HUES48 (cell line): Measurements from ENCODE around the gene DIRAS1.

ENCODE experiments used
- H3K27ac ChIP-seq: one replicate; pipeline ENCODE4 v1.7.0; 2013; ENCODE audit warnings: low read depth, low read length, inconsistent platforms
- H3K27me3 ChIP-seq: 2 replicates; pipeline ENCODE4 v1.6.1; 2013; ENCODE audit warnings: mild to moderate bottlenecking, low read length; ENCODE audit not compliant: control insufficient read depth, insufficient read depth
- H3K36me3 ChIP-seq: 2 replicates; pipeline ENCODE4 v1.6.1; 2013; ENCODE audit warnings: low read length; ENCODE audit not compliant: control insufficient read depth, insufficient read depth
- H3K4me1 ChIP-seq: 2 replicates; pipeline ENCODE4 v1.6.1; 2013; ENCODE audit warnings: mild to moderate bottlenecking, low read length; ENCODE audit not compliant: control insufficient read depth, insufficient read depth
- H3K4me3 ChIP-seq: 2 replicates; pipeline ENCODE4 v1.5.1; 2013; ENCODE audit warnings: mild to moderate bottlenecking, low read depth, low read length
- H3K9ac ChIP-seq: 2 replicates; pipeline ENCODE4 v1.6.1; 2013; ENCODE audit warnings: mild to moderate bottlenecking, low read depth, low read length, moderate library complexity
- H3K9me3 ChIP-seq: 2 replicates; pipeline ENCODE4 v1.6.1; 2013; ENCODE audit warnings: low read length; ENCODE audit not compliant: control insufficient read depth, insufficient read depth

Gene DIRAS1

DNA sequence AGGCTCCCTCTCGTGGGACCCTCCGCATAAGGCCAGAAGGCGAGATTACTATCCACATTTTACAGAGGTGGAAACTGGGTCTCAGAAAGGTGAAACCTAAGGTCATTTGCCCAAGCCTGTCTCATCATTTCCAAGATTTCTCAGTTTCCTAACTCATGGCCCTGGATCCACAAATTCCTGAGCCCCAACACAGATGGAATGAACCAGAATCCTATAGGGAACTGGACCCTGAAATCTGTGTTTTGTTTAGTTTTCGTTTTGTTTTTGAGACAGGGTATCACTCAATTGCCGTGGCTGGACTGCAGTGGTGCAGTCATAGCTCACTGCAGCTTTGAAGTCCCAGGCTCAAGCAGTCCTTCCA, 18.1 kb downstream of the DIRAS1 start:
- Histone ChIP-seq H3K9me3 (no peaks in the 10 kb centered on the region), H3K4me3 (no peak overlapping the region), H3K36me3 (no peaks in the 10 kb centered on the region), H3K27me3 (peaks cover 19% of the 10 kb centered on the region), H3K4me1 (peaks cover 12% of the 10 kb centered on the region), H3K9ac (no peak overlapping the region), H3K27ac (no peak overlapping the region)

DNA sequence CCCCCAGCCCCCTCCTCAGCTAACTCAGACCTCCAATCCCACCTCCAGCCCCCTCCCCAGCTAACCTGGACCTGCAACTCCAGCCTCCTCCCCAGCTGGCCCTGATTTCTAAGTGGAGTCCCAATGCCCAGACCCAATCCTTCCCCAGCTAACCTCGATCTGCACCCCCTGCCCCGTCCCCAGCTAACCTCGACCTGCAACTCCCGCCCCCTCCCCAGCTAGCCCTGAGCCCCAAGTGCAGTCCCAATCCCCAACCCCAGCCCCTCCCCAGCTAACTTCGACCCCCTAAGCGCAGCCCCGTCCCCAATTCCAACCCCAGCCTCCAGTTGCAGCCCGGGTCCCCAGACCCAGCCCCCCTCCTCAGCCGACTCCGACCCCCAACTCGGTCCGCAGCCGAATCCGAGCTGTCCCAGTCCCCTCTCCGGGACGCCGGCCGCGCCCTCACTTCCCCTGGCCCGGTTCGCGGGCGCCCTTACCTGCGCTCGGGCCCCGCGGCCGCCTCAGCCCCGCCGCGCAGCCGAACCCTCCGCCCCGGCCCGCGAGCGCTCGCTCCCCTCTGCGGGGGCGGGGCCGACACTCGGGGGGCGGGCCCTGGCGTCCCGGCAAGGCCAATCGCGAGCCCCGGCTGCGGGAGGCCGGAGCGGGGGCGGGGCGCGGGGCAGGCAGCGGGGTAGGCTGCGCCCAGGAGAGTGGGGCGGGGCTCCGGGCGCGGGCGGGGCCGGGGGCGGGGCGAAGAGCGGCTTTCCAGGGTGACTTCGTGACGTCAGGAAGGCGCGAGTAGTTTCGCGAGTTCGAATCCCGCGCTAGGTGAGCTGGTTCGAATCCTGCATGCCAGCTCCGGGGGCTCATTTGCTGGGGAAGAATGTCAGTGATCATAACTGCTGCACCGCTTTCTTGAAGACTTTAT, 18.7 kb downstream of the DIRAS1 start, which contains the start of gene GNG7:
Gene GNG7, minus strand, starts transcription at position 525 of the 907 bp plus-strand sequence. CDS start 182,006 bp downstream, outside the sequence.
- peaks cover 19% of the 10 kb centered on the region for H3K27me3 ChIP-seq
- no peaks in the 10 kb centered on the region for H3K36me3 ChIP-seq
- H3K9ac ChIP-seq = no peak within 1 kb of the TSS
- H3K4me3 ChIP-seq = peak within 1 kb of the TSS; percentile 75
- peaks cover 12% of the 10 kb centered on the region for H3K4me1 ChIP-seq
- no peaks in the 10 kb centered on the region for H3K9me3 ChIP-seq
- no peak within 1 kb of the TSS for H3K27ac ChIP-seq

- peaks cover 12% of the 10 kb centered on the region for H3K4me1 ChIP-seq
- H3K9me3 ChIP-seq = no peaks in the 10 kb centered on the region
- H3K36me3 ChIP-seq = no peaks in the 10 kb centered on the region
- H3K9ac ChIP-seq = no peak overlapping the region
- H3K4me3 ChIP-seq = peak overlapping the region; percentile 75
- peaks cover 19% of the 10 kb centered on the region for H3K27me3 ChIP-seq
- H3K27ac ChIP-seq = no peak overlapping the region
These were observed 19.6 kb downstream of the DIRAS1 start for GRCh38 chr19:2701361-2702169.

- Histone ChIP-seq H3K9me3 (no peaks in the 10 kb centered on the region), H3K9ac (no peak overlapping the region), H3K36me3 (no peaks in the 10 kb centered on the region), H3K4me1 (peaks cover 12% of the 10 kb centered on the region), H3K27ac (no peak overlapping the region), H3K27me3 (peaks cover 19% of the 10 kb centered on the region), H3K4me3 (peak overlapping the region; percentile 23; the same call in 1 of the 2 replicates)
These were observed 20.4 kb downstream of the DIRAS1 start for GRCh38 chr19:2700660-2701360.

- peaks cover 19% of the 10 kb centered on the region for H3K27me3 ChIP-seq
- no peak overlapping the region for H3K9ac ChIP-seq
- H3K36me3 ChIP-seq = no peaks in the 10 kb centered on the region
- H3K9me3 ChIP-seq = no peaks in the 10 kb centered on the region
- H3K27ac ChIP-seq = no peak overlapping the region
- no peak overlapping the region for H3K4me3 ChIP-seq
- H3K4me1 ChIP-seq = peaks cover 12% of the 10 kb centered on the region
These were observed 21.6 kb downstream of the DIRAS1 start for GRCh38 chr19:2699413-2700140.

GRCh38 chr19:2694196-2694595, 27.0 kb downstream of the DIRAS1 start:
- no peak overlapping the region for H3K27ac ChIP-seq
- H3K9ac ChIP-seq = no peak overlapping the region
- H3K4me3 ChIP-seq = no peak overlapping the region
- H3K4me1 ChIP-seq = no peaks in the 10 kb centered on the region
- no peaks in the 10 kb centered on the region for H3K9me3 ChIP-seq
- H3K27me3 ChIP-seq = no peaks in the 10 kb centered on the region
- H3K36me3 ChIP-seq = no peaks in the 10 kb centered on the region

DNA sequence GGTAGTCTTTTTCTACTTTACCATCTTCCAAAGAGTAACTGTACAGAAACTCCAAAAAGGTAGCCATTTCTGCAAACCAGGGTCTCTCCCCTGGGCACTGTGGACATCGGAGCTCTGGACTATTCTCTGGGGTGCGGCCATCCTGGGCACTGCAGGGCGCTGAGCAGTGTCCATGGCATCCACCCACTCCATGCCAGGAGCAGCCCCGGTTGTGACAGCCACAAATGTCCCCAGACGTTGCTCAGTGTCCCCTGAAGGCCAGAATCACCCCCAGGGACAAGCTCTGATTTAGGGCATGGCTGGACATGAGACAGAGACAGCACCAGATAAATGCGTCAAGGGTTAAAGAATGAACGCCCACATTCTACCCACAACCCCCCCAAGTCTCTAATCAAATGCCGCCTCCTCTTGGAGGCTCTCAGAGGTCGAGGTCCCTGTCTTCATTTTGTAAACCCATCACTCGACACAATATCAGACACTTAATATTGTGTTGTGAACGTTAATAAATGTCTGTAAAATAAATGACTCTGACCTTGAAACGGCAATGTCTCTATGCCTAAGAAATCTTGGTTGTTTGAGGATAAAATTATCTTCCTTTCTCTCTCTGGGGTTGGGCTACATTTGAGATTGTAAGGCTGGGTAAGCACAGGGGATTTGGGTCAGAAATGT, 27.5 kb downstream of the DIRAS1 start:
- Histone ChIP-seq H3K4me1 (no peaks in the 10 kb centered on the region), H3K27ac (no peak overlapping the region), H3K9me3 (no peaks in the 10 kb centered on the region), H3K36me3 (no peaks in the 10 kb centered on the region), H3K4me3 (no peak overlapping the region), H3K9ac (no peak overlapping the region), H3K27me3 (no peaks in the 10 kb centered on the region)

GRCh38 chr19:2691951-2692350, 29.2 kb downstream of the DIRAS1 start:
- no peaks in the 10 kb centered on the region for H3K9me3 ChIP-seq
- no peak overlapping the region for H3K4me3 ChIP-seq
- no peaks in the 10 kb centered on the region for H3K4me1 ChIP-seq
- no peak overlapping the region for H3K9ac ChIP-seq
- H3K27ac ChIP-seq = no peak overlapping the region
- no peaks in the 10 kb centered on the region for H3K36me3 ChIP-seq
- no peaks in the 10 kb centered on the region for H3K27me3 ChIP-seq

- H3K4me3 ChIP-seq = no peak overlapping the region
- no peak overlapping the region for H3K27ac ChIP-seq
- H3K27me3 ChIP-seq = no peaks in the 10 kb centered on the region
- no peak overlapping the region for H3K9ac ChIP-seq
- H3K36me3 ChIP-seq = no peaks in the 10 kb centered on the region
- H3K9me3 ChIP-seq = no peaks in the 10 kb centered on the region
- no peaks in the 10 kb centered on the region for H3K4me1 ChIP-seq
These were observed 30.3 kb downstream of the DIRAS1 start for GRCh38 chr19:2690856-2691255.

DNA sequence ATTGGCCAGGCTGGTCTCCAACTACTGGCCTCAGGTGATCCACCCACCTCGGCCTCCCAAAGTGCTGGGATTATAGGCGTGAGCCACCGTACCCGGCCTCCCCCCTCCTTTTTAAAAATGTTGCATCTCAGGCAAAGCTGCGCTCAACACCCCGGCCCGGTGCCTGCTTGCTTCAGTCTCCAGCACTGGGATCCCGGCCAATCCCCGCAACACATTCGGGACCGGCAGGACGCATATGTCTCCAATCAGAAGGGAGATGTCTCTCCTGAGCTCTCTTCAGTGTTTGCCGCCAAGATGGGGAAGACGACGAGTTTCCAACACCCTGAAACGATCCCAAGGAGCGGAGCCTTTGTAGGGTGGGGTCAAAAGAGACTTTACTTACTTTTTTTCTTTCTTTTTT, 34.8 kb downstream of the DIRAS1 start:
- no peak overlapping the region for H3K9ac ChIP-seq
- no peak overlapping the region for H3K4me3 ChIP-seq

More for the DNA sequence above, 34.8 kb downstream of the DIRAS1 start:
- H3K36me3 ChIP-seq = no peaks in the 10 kb centered on the region
- no peaks in the 10 kb centered on the region for H3K9me3 ChIP-seq
- no peak overlapping the region for H3K27ac ChIP-seq
- no peaks in the 10 kb centered on the region for H3K4me1 ChIP-seq
- no peaks in the 10 kb centered on the region for H3K27me3 ChIP-seq
